ENCODE results near the gene TEPSIN. TPM values are rescaled to one million over a fixed set of nuclear protein-coding genes. Genes with fewer than 3 reads are reported as not detected.

TEPSIN gene
- total RNA-seq, 1 donor from 2014 or later, result 117 TPM

DNA sequence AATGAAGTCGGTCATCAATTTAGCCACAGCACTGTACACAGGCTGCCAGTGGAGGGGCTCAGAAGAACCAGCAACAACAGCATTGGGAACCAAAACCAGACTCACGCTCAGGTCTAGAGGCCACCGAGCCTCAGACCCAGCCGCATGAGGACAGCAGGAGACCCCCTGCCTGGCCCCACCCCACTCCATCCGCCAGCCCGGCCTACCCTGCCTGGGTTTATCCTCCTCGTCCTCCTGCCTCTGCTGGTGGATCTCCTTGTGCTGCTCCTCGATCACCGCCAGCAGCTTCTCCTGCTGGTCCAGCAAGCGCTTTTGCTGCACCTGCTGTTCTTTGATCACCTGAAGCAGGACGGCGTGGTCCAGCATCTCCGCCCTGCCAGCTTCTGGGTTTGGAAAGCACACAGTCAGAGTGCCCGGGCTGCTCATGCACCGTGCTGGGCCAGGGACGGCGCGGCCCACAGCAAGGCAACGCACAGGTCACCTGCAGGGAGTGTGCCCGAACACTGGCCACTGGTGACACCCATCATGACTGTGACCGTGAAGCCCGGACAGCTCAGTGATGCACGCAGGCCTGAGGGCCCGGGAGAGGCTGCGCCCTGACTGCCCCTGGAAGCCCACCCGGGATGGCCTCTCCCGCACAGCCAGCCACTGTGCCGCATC is 8.0 kb upstream of the TEPSIN start:
- H3K27ac ChIP-seq, result no peak overlapping the region
- no peak overlapping the region for H3K4me3 ChIP-seq
- no peaks in the 10 kb centered on the region for H3K27me3 ChIP-seq
- DNase-seq (ENCODE audit: low spot score in 2 of 2), result no peak
- H3K9me3 ChIP-seq, result no peaks in the 10 kb centered on the region
- no peaks in the 10 kb centered on the region for H3K4me1 ChIP-seq
- no peak for TF ChIP-seq CTCF (IDR thresholded peaks at IDR 0.05)
- peaks cover 21 to 26% of the 10 kb centered on the region in 2 donors for H3K36me3 ChIP-seq
- intact Hi-C loops (cut with DNase I), result no loop called here

DNA sequence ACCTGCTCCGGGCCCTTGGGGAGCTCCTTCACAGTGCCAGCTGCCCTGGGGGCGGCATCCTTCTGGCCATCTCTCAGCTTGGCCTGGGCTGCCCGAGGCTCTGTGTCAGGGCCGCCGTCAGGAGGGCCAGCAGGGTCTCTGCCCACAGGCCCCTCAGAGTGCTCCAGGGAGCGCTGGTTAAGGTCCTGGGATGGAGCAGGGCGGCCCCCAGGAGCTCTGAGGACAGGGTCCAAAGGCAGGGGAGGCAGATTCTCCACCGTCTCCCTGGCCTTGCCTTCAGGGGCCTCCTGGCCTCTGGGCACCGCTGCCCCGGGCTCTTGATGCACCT is 7.5 kb upstream of the TEPSIN start:
- H3K36me3 ChIP-seq, result peaks cover 16 to 22% of the 10 kb centered on the region in 2 donors
- TF ChIP-seq CTCF (IDR thresholded peaks at IDR 0.05), result no peak

GRCh38 chr17:81245665-81246342 is 6.9 kb upstream of the TEPSIN start:
- Histone ChIP-seq H3K36me3 (peaks cover 11 to 17% of the 10 kb centered on the region in 2 donors), H3K4me3 (no peak overlapping the region), H3K4me1 (no peaks in the 10 kb centered on the region), H3K27me3 (no peaks in the 10 kb centered on the region), H3K27ac (no peak overlapping the region), H3K9me3 (no peaks in the 10 kb centered on the region)
- no peak for TF ChIP-seq CTCF (IDR thresholded peaks at IDR 0.05)
- intact Hi-C loops (cut with DNase I), result no loop called here
- no peak for DNase-seq (ENCODE audit: low spot score in 2 of 2)

More for the DNA sequence above, 7.5 kb upstream of the TEPSIN start:
- intact Hi-C loops (cut with DNase I), result no loop called here
- Histone ChIP-seq H3K4me3 (no peak overlapping the region), H3K27ac (no peak overlapping the region), H3K4me1 (no peaks in the 10 kb centered on the region), H3K9me3 (no peaks in the 10 kb centered on the region), H3K27me3 (no peaks in the 10 kb centered on the region)
- DNase-seq (ENCODE audit: low spot score in 2 of 2), result no peak

DNA sequence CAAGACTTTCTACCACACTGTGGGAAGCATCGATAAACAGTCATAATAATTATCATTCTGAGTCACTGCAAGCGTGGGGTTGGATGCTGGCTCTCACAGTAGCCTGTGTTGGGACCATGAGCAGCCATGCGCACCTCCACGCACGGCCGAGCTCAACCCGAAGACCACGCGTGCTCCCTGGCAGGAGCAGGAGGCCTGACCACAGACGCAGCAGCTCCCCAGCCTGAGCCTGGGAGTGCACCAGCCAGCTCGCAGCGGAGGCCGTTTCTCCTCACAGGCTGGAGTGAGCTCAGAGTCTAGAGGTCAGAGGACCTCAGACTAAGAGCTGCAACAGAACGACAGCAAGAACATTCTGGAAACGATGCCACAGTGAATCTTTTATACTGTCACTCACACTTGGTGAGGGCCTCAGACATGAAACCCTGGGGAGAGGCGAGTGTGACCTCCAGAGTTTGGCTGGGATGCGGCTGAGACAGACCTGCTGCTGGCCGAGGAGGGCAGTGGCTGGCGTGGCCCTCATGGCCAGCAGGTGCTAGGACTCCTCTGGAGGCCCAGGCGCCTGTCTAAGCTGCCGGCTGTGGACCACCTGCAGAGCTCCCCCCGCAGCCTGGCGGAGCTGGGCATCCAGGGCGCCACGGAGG is 6.3 kb upstream of the TEPSIN start:
- H3K36me3 ChIP-seq, result peaks cover 6 to 11% of the 10 kb centered on the region in 2 donors
- no peak for TF ChIP-seq CTCF (IDR thresholded peaks at IDR 0.05)
- H3K4me3 ChIP-seq, result no peak overlapping the region
- peaks cover 1 to 4% of the 10 kb centered on the region in 2 donors for H3K4me1 ChIP-seq
- H3K9me3 ChIP-seq, result no peaks in the 10 kb centered on the region
- no peak overlapping the region for H3K27ac ChIP-seq
- intact Hi-C loops (cut with DNase I), result no loop called here
- H3K27me3 ChIP-seq, result no peaks in the 10 kb centered on the region
- no peak for DNase-seq (ENCODE audit: low spot score in 2 of 2)

- intact Hi-C loops (cut with DNase I), result no loop called here
- no peak for DNase-seq (ENCODE audit: low spot score in 2 of 2)
- Histone ChIP-seq H3K4me3 (no peak overlapping the region), H3K36me3 (peaks cover 0 to 4% of the 10 kb centered on the region in 2 donors), H3K9me3 (no peaks in the 10 kb centered on the region), H3K4me1 (peaks cover 6 to 9% of the 10 kb centered on the region in 2 donors), H3K27me3 (no peaks in the 10 kb centered on the region), H3K27ac (no peak overlapping the region)
- no peak for TF ChIP-seq CTCF (IDR thresholded peaks at IDR 0.05)
Observed at GRCh38 chr17:81244358-81245023, 5.6 kb upstream of the TEPSIN start.
